ENCODE data around the gene C17orf113.

- TF ChIP-seq, protein P1, sequence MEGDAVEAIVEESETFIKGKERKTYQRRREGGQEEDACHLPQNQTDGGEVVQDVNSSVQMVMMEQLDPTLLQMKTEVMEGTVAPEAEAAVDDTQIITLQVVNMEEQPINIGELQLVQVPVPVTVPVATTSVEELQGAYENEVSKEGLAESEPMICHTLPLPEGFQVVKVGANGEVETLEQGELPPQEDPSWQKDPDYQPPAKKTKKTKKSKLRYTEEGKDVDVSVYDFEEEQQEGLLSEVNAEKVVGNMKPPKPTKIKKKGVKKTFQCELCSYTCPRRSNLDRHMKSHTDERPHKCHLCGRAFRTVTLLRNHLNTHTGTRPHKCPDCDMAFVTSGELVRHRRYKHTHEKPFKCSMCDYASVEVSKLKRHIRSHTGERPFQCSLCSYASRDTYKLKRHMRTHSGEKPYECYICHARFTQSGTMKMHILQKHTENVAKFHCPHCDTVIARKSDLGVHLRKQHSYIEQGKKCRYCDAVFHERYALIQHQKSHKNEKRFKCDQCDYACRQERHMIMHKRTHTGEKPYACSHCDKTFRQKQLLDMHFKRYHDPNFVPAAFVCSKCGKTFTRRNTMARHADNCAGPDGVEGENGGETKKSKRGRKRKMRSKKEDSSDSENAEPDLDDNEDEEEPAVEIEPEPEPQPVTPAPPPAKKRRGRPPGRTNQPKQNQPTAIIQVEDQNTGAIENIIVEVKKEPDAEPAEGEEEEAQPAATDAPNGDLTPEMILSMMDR (conservative IDR thresholded peaks at IDR 0.05; ENCODE audit: low read depth in 2 of 2): no peak
- no peak for TF ChIP-seq NANOG (IDR thresholded peaks at IDR 0.05; ENCODE audit: borderline replicate concordance)
- no peak for TF ChIP-seq EZH2 (IDR thresholded peaks at IDR 0.05; ENCODE audit: low read depth, unreplicated experiment)
- 0 out of 2 replicates have a peak, but pooled peaks have one; percentile 35 for TF ChIP-seq POLR2AphosphoS5 (IDR thresholded peaks at IDR 0.05; ENCODE audit: low read depth)
- no peak for TF ChIP-seq EZH2phosphoT487 (IDR thresholded peaks at IDR 0.05; ENCODE audit: unreplicated experiment)
- TF ChIP-seq REST (IDR thresholded peaks at IDR 0.05; ENCODE audit: unreplicated experiment): no peak
- no peak for TF ChIP-seq ZNF114 (CRISPR knock-in tag; IDR thresholded peaks at IDR 0.05)
- no peak for TF ChIP-seq ZNF331 (CRISPR knock-in tag; IDR thresholded peaks at IDR 0.05; ENCODE audit: low read depth)
- TF ChIP-seq CREB1 (CRISPR knock-in tag; IDR thresholded peaks at IDR 0.05; ENCODE audit: low read depth): no peak
- no peak for TF ChIP-seq JUNB (IDR thresholded peaks at IDR 0.05; ENCODE audit: unreplicated experiment)
- TF ChIP-seq, protein P2, sequence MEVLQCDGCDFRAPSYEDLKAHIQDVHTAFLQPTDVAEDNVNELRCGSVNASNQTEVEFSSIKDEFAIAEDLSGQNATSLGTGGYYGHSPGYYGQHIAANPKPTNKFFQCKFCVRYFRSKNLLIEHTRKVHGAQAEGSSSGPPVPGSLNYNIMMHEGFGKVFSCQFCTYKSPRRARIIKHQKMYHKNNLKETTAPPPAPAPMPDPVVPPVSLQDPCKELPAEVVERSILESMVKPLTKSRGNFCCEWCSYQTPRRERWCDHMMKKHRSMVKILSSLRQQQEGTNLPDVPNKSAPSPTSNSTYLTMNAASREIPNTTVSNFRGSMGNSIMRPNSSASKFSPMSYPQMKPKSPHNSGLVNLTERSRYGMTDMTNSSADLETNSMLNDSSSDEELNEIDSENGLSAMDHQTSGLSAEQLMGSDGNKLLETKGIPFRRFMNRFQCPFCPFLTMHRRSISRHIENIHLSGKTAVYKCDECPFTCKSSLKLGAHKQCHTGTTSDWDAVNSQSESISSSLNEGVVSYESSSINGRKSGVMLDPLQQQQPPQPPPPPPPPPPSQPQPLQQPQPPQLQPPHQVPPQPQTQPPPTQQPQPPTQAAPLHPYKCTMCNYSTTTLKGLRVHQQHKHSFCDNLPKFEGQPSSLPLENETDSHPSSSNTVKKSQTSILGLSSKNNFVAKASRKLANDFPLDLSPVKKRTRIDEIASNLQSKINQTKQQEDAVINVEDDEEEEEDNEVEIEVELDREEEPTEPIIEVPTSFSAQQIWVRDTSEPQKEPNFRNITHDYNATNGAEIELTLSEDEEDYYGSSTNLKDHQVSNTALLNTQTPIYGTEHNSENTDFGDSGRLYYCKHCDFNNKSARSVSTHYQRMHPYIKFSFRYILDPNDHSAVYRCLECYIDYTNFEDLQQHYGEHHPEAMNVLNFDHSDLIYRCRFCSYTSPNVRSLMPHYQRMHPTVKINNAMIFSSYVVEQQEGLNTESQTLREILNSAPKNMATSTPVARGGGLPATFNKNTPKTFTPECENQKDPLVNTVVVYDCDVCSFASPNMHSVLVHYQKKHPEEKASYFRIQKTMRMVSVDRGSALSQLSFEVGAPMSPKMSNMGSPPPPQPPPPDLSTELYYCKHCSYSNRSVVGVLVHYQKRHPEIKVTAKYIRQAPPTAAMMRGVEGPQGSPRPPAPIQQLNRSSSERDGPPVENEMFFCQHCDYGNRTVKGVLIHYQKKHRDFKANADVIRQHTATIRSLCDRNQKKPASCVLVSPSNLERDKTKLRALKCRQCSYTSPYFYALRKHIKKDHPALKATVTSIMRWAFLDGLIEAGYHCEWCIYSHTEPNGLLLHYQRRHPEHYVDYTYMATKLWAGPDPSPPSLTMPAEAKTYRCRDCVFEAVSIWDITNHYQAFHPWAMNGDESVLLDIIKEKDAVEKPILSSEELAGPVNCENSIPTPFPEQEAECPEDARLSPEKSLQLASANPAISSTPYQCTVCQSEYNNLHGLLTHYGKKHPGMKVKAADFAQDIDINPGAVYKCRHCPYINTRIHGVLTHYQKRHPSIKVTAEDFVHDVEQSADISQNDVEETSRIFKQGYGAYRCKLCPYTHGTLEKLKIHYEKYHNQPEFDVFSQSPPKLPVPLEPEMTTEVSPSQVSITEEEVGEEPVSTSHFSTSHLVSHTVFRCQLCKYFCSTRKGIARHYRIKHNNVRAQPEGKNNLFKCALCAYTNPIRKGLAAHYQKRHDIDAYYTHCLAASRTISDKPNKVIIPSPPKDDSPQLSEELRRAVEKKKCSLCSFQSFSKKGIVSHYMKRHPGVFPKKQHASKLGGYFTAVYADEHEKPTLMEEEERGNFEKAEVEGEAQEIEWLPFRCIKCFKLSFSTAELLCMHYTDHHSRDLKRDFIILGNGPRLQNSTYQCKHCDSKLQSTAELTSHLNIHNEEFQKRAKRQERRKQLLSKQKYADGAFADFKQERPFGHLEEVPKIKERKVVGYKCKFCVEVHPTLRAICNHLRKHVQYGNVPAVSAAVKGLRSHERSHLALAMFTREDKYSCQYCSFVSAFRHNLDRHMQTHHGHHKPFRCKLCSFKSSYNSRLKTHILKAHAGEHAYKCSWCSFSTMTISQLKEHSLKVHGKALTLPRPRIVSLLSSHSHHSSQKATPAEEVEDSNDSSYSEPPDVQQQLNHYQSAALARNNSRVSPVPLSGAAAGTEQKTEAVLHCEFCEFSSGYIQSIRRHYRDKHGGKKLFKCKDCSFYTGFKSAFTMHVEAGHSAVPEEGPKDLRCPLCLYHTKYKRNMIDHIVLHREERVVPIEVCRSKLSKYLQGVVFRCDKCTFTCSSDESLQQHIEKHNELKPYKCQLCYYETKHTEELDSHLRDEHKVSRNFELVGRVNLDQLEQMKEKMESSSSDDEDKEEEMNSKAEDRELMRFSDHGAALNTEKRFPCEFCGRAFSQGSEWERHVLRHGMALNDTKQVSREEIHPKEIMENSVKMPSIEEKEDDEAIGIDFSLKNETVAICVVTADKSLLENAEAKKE (CRISPR knock-in tag; IDR thresholded peaks at IDR 0.05): no peak
- TF ChIP-seq STAT1 (IDR thresholded peaks at IDR 0.05; ENCODE audit: unreplicated experiment): no peak
Measured at GRCh38 chr17:42018339-42018738, 32.1 kb downstream of the C17orf113 start.
